A549 (cell line): Measurements from ENCODE around the gene GNB1L. TPM values are rescaled to one million over a fixed set of nuclear protein-coding genes. Genes with fewer than 3 reads are reported as not detected.

Source experiments
- ATAC-seq, 2 experiments: fragments of 200-7000 bp in 1 of 2; fragments of >200 bp in 1 of 2; cut with Nextera tagmentation in 1 of 2; cut with Tn5 transposase in 1 of 2; 3 replicates each; pipeline versions ENCODE4 v1.8.0 to v1.9.1; 2018 to 2020; ENCODE audit warnings: mild to moderate bottlenecking in 1 of 2, moderate library complexity in 1 of 2
- CTCF ChIA-PET: fragments of 300-600 bp; sonication (Branson Sonifier 250); formaldehyde crosslinking; extraction: SDS; loops from one replicate; lab custom pipeline; 2021; ENCODE audit warnings: antibody characterized with exemption, inconsistent platforms; lab: Yijun Ruan, JAX
- POLR2A ChIA-PET: fragments of 350-600 bp; formaldehyde crosslinking; extraction: SDS; loops from one replicate; lab custom pipeline; 2021; ENCODE audit warnings: antibody characterized with exemption, inconsistent platforms; lab: Yijun Ruan, JAX
- DNase-seq, 2 experiments: peaks; one replicate each; pipeline versions ENCODE4 v3.0.0 to v3.0.0-alpha.2; 2011 to 2016; ENCODE audit warnings: low read depth in 1 of 2, low spot score in 1 of 2
- FAIRE-seq: peaks from 2 replicates; lab custom pipeline; 2011; peaks lifted over from hg19 to GRCh38; lab: Jason Lieb, UNC
- H3K27ac ChIP-seq, 2 experiments: fragments of >200 bp; sonication (Bioruptor Twin); formaldehyde crosslinking; 3 replicates each; pipeline ENCODE4 v1.5.1; 2016 to 2017
- H3K4me1 ChIP-seq: fragments of >200 bp; sonication (Bioruptor Twin); formaldehyde crosslinking; 3 replicates; pipeline ENCODE4 v1.6.1; 2016
- H3K4me2 ChIP-seq: fragments of >200 bp; sonication (Bioruptor Twin); formaldehyde crosslinking; 3 replicates; pipeline ENCODE4 v1.6.1; 2016
- H3K4me3 ChIP-seq: fragments of >200 bp; sonication (Bioruptor Twin); formaldehyde crosslinking; 3 replicates; pipeline ENCODE4 v1.5.1; 2016
- H3K9me3 ChIP-seq: fragments of >200 bp; sonication (Bioruptor Twin); formaldehyde crosslinking; 3 replicates; pipeline ENCODE4 v1.6.1; 2016
- CBX8 ChIP-seq: fragments of 200-600 bp; sonication (generic); IDR thresholded peaks from 2 replicates; pipeline ENCODE4 v1.6.1; 2016
- ESRRA ChIP-seq: fragments of 150-350 bp; IDR thresholded peaks from 2 replicates; pipeline ENCODE4 v1.6.1; 2014; ENCODE audit warnings: mild to moderate bottlenecking, low read length, borderline replicate concordance
- FOSB ChIP-seq: fragments of 250-450 bp; sonication (Bioruptor Pico); IDR thresholded peaks from 2 replicates; pipeline ENCODE4 v1.5.0; 2020; ENCODE audit warnings: mild to moderate bottlenecking, moderate library complexity
- FOSL2 ChIP-seq, 2 experiments: fragments of 450-650 bp in 1 of 2; fragments of >200 bp in 1 of 2; sonication (Bioruptor Twin) in 1 of 2; formaldehyde crosslinking; IDR thresholded peaks; 2 replicates each; pipeline versions ENCODE4 v1.5.0 to v1.6.1; 2016 to 2020; ENCODE audit warnings: mild to moderate bottlenecking in 1 of 2, moderate library complexity in 1 of 2
- FOXS1 ChIP-seq: fragments of 250-450 bp; sonication (Bioruptor Pico); IDR thresholded peaks from 2 replicates; pipeline ENCODE4 v1.5.0; 2020; ENCODE audit warnings: mild to moderate bottlenecking, moderate library complexity
- GATA3 ChIP-seq: IDR thresholded peaks from 2 replicates; pipeline ENCODE4 v1.6.1; 2012; ENCODE audit warnings: borderline replicate concordance
- HOXA7 ChIP-seq: fragments of 250-450 bp; sonication (Bioruptor Pico); IDR thresholded peaks from 2 replicates; pipeline ENCODE4 v1.5.0; 2020; ENCODE audit warnings: mild to moderate bottlenecking, moderate library complexity
- HOXB5 ChIP-seq: fragments of 250-450 bp; sonication (Bioruptor Pico); IDR thresholded peaks from 2 replicates; pipeline ENCODE4 v1.5.0; 2020; ENCODE audit warnings: mild to moderate bottlenecking, moderate library complexity
- KDM5A ChIP-seq: fragments of 200-600 bp; sonication (generic); IDR thresholded peaks from 2 replicates; pipeline ENCODE4 v1.6.1; 2016; ENCODE audit warnings: antibody characterized with exemption, mild to moderate bottlenecking
- MAZ ChIP-seq: fragments of 150-350 bp; IDR thresholded peaks from 2 replicates; pipeline ENCODE4 v1.6.1; 2014; ENCODE audit warnings: antibody characterized with exemption, low read depth, low read length, borderline replicate concordance
- NFE2L2 ChIP-seq: fragments of 150-350 bp; conservative IDR thresholded peaks from 2 replicates; pipeline ENCODE4 v1.6.1; 2014; ENCODE audit warnings: low read length
- NR3C1 ChIP-seq: fragments of >200 bp; sonication (Bioruptor Twin); formaldehyde crosslinking; IDR thresholded peaks from 3 replicates; pipeline ENCODE4 v1.6.1; 2017
- RNF2 ChIP-seq: fragments of 200-600 bp; sonication (generic); IDR thresholded peaks from 2 replicates; pipeline ENCODE4 v1.6.1; 2016; ENCODE audit warnings: low read depth, mild to moderate bottlenecking, antibody characterized with exemption, moderate library complexity, borderline replicate concordance
- TP53 ChIP-seq: fragments of 250-450 bp; sonication (Bioruptor Pico); IDR thresholded peaks from 2 replicates; pipeline ENCODE4 v1.5.0; 2021; ENCODE audit warnings: mild to moderate bottlenecking, moderate library complexity
- ZC3H11A ChIP-seq: fragments of 450-650 bp; IDR thresholded peaks from 2 replicates; pipeline ENCODE4 v1.6.1; 2014; ENCODE audit warnings: antibody characterized with exemption, mild to moderate bottlenecking
- ZNF302 ChIP-seq: fragments of 250-450 bp; sonication (Bioruptor Pico); IDR thresholded peaks from 2 replicates; pipeline ENCODE4 v1.9.0; 2021; ENCODE audit warnings: inconsistent platforms, mild to moderate bottlenecking, moderate library complexity
- WGBS: methylation state at CpG from one replicate; pipeline ENCODE4 v1.1.6; 2017; ENCODE audit errors: missing lambda C conversion rate; 5-methylcytosine and 5-hydroxymethylcytosine counted together
- polyA plus RNA-seq, 4 experiments: library from polyadenylated mRNA; depleted of rRNA in 3 of 4; stranded (reverse); fragments of >200 nt; fragmentation: RNase III in 1 of 4; extraction: RNeasy Plus Mini Kit Qiagen cat#74134 plus additional on column Dnase treatment in 1 of 4; gene quantifications; 2 replicates in 3 of 4; 3 replicates in 1 of 4; pipeline ENCODE4 v1.2.3, GENCODE V29; 2011 to 2017
- TF ChIP-seq, protein P1 (sequence below): fragments of 450-650 bp; IDR thresholded peaks from 2 replicates; pipeline ENCODE4 v1.6.1; 2014; ENCODE audit warnings: antibody characterized with exemption
- TF ChIP-seq, protein P2 (sequence below): fragments of >200 bp; sonication (Bioruptor Twin); formaldehyde crosslinking; IDR thresholded peaks from 3 replicates; pipeline ENCODE4 v1.5.1; 2016
- TF ChIP-seq, protein P3 (sequence below): fragments of 200-600 bp; sonication (generic); IDR thresholded peaks from 2 replicates; pipeline ENCODE4 v1.6.1; 2016; ENCODE audit warnings: antibody characterized with exemption, mild to moderate bottlenecking, moderate library complexity
- TF ChIP-seq, protein P4 (sequence below): fragments of 250-450 bp; sonication (Bioruptor Pico); IDR thresholded peaks from 2 replicates; pipeline ENCODE4 v1.5.0; 2020; ENCODE audit warnings: low read depth, mild to moderate bottlenecking, moderate library complexity

Gene GNB1L
- polyA plus RNA-seq, 2 of the 4 experiments (the other 2 are of a cell fraction): 1.8 to 10.3 TPM

DNA sequence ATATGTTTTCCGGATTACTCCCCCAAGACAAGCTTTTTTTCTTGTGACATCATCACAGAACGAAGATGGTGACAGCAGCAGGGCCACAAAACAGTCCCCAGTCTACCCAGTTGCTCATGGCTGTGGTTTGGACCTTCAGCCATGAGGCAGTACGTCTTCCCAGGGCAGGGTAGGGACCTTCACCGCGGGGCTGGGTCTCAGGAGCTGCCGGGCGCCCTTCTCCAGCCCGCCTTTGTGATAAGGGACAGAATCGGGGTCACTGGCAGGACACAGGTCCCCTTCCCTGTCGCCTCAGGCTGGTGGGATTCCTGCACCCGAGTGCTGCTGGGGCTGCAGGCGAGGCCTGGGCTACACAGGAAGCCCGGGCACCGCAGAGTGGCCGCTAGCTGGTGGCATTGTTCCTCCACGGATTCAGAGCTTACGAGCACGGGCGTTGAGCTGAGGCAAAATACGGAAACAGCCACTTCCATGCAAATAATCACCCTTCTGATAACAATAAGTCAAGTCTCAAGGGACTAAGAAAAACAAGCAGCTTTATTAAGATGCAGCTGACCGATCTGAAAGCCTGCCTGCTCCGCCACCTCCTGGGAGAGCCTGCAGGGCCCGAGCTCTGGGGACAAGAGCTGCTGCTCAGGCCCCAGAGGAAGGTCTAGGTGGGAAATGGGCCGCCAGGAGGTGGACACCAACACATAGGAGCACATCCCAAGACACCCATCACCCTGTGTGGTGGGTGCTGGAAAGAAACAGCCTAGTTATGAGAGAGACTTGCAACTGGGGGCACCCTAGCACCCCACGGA lies 81.8 kb downstream of the GNB1L start:
- CTCF ChIA-PET: interaction anchor here (0.9 to 2.4 kb wide), 4 partner anchors 9 to 154 kb away, joined by 3 to 8 read pairs (median 4); no protein-coding TSS in a partner anchor
- WGBS: 77% methylated on average over 18 of the region's 25 CpGs
- no peak overlapping the region for H3K4me2 ChIP-seq
- H3K4me1 ChIP-seq: no peaks in the 10 kb centered on the region
- no peaks in the 10 kb centered on the region for H3K9me3 ChIP-seq
- no peak overlapping the region for H3K27ac ChIP-seq
- no peak overlapping the region for H3K4me3 ChIP-seq
- no peak for ATAC-seq
- FAIRE-seq: no peak
- POLR2A ChIA-PET: no interaction called here
- no peak for DNase-seq
- TF ChIP-seq, protein P1, sequence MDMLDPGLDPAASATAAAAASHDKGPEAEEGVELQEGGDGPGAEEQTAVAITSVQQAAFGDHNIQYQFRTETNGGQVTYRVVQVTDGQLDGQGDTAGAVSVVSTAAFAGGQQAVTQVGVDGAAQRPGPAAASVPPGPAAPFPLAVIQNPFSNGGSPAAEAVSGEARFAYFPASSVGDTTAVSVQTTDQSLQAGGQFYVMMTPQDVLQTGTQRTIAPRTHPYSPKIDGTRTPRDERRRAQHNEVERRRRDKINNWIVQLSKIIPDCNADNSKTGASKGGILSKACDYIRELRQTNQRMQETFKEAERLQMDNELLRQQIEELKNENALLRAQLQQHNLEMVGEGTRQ: no peak
- TF ChIP-seq, protein P2, sequence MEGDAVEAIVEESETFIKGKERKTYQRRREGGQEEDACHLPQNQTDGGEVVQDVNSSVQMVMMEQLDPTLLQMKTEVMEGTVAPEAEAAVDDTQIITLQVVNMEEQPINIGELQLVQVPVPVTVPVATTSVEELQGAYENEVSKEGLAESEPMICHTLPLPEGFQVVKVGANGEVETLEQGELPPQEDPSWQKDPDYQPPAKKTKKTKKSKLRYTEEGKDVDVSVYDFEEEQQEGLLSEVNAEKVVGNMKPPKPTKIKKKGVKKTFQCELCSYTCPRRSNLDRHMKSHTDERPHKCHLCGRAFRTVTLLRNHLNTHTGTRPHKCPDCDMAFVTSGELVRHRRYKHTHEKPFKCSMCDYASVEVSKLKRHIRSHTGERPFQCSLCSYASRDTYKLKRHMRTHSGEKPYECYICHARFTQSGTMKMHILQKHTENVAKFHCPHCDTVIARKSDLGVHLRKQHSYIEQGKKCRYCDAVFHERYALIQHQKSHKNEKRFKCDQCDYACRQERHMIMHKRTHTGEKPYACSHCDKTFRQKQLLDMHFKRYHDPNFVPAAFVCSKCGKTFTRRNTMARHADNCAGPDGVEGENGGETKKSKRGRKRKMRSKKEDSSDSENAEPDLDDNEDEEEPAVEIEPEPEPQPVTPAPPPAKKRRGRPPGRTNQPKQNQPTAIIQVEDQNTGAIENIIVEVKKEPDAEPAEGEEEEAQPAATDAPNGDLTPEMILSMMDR: no peak
- no peak for TF ChIP-seq MAZ
- TF ChIP-seq NR3C1: no peak
- TF ChIP-seq HOXB5: no peak
- no peak for TF ChIP-seq RNF2
- no peak for TF ChIP-seq ZC3H11A
- no peak for TF ChIP-seq HOXA7 (CRISPR knock-in tag)
- TF ChIP-seq TP53 (CRISPR knock-in tag): no peak
- no peak for TF ChIP-seq CBX8
- TF ChIP-seq FOSL2 (IDR thresholded peaks at IDR 0.05): no peak
- no peak for TF ChIP-seq FOSL2 (CRISPR knock-in tag; IDR thresholded peaks at IDR 0.05)
- no peak for TF ChIP-seq FOSB (CRISPR knock-in tag)
- TF ChIP-seq GATA3: no peak
- no peak for TF ChIP-seq ESRRA
- no peak for TF ChIP-seq ZNF302 (CRISPR knock-in tag)

DNA sequence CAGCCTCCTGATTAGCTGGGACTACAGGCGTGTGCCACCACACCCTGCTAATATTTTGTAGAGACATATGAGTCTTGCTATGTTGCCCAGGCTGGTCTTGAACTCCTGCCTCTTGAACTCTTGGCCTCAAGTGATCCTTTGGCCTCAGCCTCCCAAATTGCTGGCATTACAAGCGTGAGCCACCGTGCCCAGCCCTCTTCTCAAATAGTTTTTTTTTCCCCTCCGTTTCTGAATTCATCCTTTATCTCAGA lies 82.3 kb downstream of the GNB1L start:
- no peaks in the 10 kb centered on the region for H3K9me3 ChIP-seq
- CTCF ChIA-PET: interaction anchor here (1.2 to 2.4 kb wide), 3 partner anchors 8 to 155 kb away, joined by 3 to 8 read pairs (median 5); no protein-coding TSS in a partner anchor

More for the DNA sequence above, 82.3 kb downstream of the GNB1L start:
- FAIRE-seq (no peak), DNase-seq (no peak), ATAC-seq (no peak)
- POLR2A ChIA-PET: no interaction called here
- 53% methylated on average over 4 of the region's 4 CpGs for WGBS
- no peak overlapping the region for H3K4me2 ChIP-seq
- TF ChIP-seq, protein P3, sequence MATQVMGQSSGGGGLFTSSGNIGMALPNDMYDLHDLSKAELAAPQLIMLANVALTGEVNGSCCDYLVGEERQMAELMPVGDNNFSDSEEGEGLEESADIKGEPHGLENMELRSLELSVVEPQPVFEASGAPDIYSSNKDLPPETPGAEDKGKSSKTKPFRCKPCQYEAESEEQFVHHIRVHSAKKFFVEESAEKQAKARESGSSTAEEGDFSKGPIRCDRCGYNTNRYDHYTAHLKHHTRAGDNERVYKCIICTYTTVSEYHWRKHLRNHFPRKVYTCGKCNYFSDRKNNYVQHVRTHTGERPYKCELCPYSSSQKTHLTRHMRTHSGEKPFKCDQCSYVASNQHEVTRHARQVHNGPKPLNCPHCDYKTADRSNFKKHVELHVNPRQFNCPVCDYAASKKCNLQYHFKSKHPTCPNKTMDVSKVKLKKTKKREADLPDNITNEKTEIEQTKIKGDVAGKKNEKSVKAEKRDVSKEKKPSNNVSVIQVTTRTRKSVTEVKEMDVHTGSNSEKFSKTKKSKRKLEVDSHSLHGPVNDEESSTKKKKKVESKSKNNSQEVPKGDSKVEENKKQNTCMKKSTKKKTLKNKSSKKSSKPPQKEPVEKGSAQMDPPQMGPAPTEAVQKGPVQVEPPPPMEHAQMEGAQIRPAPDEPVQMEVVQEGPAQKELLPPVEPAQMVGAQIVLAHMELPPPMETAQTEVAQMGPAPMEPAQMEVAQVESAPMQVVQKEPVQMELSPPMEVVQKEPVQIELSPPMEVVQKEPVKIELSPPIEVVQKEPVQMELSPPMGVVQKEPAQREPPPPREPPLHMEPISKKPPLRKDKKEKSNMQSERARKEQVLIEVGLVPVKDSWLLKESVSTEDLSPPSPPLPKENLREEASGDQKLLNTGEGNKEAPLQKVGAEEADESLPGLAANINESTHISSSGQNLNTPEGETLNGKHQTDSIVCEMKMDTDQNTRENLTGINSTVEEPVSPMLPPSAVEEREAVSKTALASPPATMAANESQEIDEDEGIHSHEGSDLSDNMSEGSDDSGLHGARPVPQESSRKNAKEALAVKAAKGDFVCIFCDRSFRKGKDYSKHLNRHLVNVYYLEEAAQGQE: no peak
- TF ChIP-seq, protein P4, sequence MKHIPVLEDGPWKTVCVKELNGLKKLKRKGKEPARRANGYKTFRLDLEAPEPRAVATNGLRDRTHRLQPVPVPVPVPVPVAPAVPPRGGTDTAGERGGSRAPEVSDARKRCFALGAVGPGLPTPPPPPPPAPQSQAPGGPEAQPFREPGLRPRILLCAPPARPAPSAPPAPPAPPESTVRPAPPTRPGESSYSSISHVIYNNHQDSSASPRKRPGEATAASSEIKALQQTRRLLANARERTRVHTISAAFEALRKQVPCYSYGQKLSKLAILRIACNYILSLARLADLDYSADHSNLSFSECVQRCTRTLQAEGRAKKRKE (CRISPR knock-in tag): no peak
- TF ChIP-seq NR3C1: no peak
- no peak for TF ChIP-seq FOXS1
- TF ChIP-seq KDM5A: no peak
- no peak for TF ChIP-seq NFE2L2
- no peak overlapping the region for H3K4me3 ChIP-seq
- H3K27ac ChIP-seq: no peak overlapping the region
- no peaks in the 10 kb centered on the region for H3K4me1 ChIP-seq
